ENCODE data around the gene ITGAD.
A peak's percentile ranks its signal among the peaks of the same experiment; 100 is the strongest.
"Not testable (repeated sequence)": the region's sequence is repeated elsewhere in the genome, so short reads cannot be mapped to it uniquely, and the experiment has no call there.

The ITGAD gene

GRCh38 chr16:31410082-31410481 is 16.9 kb downstream of the ITGAD start:
- Mint-ChIP-seq H3K9me3 (no peaks in the 10 kb centered on the region), H3K4me1 (peaks cover 8% of the 10 kb centered on the region), H3K4me3 (no peak overlapping the region), H3K27ac (no peak overlapping the region), H3K27me3 (peaks cover 16% of the 10 kb centered on the region)
- ATAC-seq, result no peak
- DNase-seq, result no peak

- H3K9me3 Mint-ChIP-seq, result no peaks in the 10 kb centered on the region
- H3K27me3 Mint-ChIP-seq, result peaks cover 24% of the 10 kb centered on the region
- peaks cover 8% of the 10 kb centered on the region for H3K4me1 Mint-ChIP-seq
- no peak overlapping the region for H3K27ac Mint-ChIP-seq
- ATAC-seq (peak; percentile 52), DNase-seq (no peak)
- H3K4me3 Mint-ChIP-seq, result no peak overlapping the region
These were observed 18.1 kb downstream of the ITGAD start for GRCh38 chr16:31411024-31411844.

GRCh38 chr16:31412750-31413149 is 19.6 kb downstream of the ITGAD start:
- ATAC-seq (no peak), DNase-seq (no peak)
- no peak overlapping the region for H3K4me3 Mint-ChIP-seq
- peaks cover 12% of the 10 kb centered on the region for H3K4me1 Mint-ChIP-seq
- H3K27ac Mint-ChIP-seq, result no peak overlapping the region
- H3K27me3 Mint-ChIP-seq, result peaks cover 25% of the 10 kb centered on the region
- H3K9me3 Mint-ChIP-seq, result no peaks in the 10 kb centered on the region

GRCh38 chr16:31413381-31413780 is 20.2 kb downstream of the ITGAD start:
- ATAC-seq, result no peak
- Mint-ChIP-seq H3K9me3 (no peaks in the 10 kb centered on the region), H3K4me3 (no peak overlapping the region), H3K27ac (peak overlapping the region; percentile 29 to 49), H3K4me1 (peaks cover 12% of the 10 kb centered on the region), H3K27me3 (peaks cover 28% of the 10 kb centered on the region)
- DNase-seq, result no peak

- Mint-ChIP-seq H3K4me3 (no peak overlapping the region), H3K27me3 (peaks cover 24% of the 10 kb centered on the region), H3K4me1 (peaks cover 12% of the 10 kb centered on the region), H3K27ac (no peak overlapping the region), H3K9me3 (no peaks in the 10 kb centered on the region)
- DNase-seq (no peak), ATAC-seq (no peak)
These were observed 20.8 kb downstream of the ITGAD start for GRCh38 chr16:31413943-31414342.

GRCh38 chr16:31414706-31415105 is 21.6 kb downstream of the ITGAD start:
- H3K27ac Mint-ChIP-seq, result no peak overlapping the region
- no peak for DNase-seq

GRCh38 chr16:31416371-31416770 is 23.2 kb downstream of the ITGAD start:
- Mint-ChIP-seq H3K27ac (peak overlapping the region in 1 of 2 donors; percentile 14), H3K4me1 (peaks cover 34% of the 10 kb centered on the region), H3K9me3 (no peaks in the 10 kb centered on the region), H3K4me3 (no peak overlapping the region), H3K27me3 (peaks cover 23% of the 10 kb centered on the region)
- no peak for ATAC-seq
- no peak for DNase-seq

More at GRCh38 chr16:31414706-31415105, 21.6 kb downstream of the ITGAD start:
- peak; percentile 48 for ATAC-seq
- Mint-ChIP-seq H3K4me1 (peaks cover 17% of the 10 kb centered on the region), H3K4me3 (no peak overlapping the region), H3K9me3 (no peaks in the 10 kb centered on the region), H3K27me3 (peaks cover 23% of the 10 kb centered on the region)

GRCh38 chr16:31417036-31417435 is 23.9 kb downstream of the ITGAD start:
- not testable (repeated sequence) for DNase-seq, H3K9me3 Mint-ChIP-seq, H3K27ac Mint-ChIP-seq, ATAC-seq, H3K4me3 Mint-ChIP-seq
- H3K4me1 Mint-ChIP-seq, result peaks cover 40% of the 10 kb centered on the region
- peaks cover 23% of the 10 kb centered on the region for H3K27me3 Mint-ChIP-seq

GRCh38 chr16:31417916-31418315 is 24.8 kb downstream of the ITGAD start:
- DNase-seq (no peak), ATAC-seq (no peak)
- no peak overlapping the region for H3K4me3 Mint-ChIP-seq
- peaks cover 28% of the 10 kb centered on the region for H3K27me3 Mint-ChIP-seq
- H3K9me3 Mint-ChIP-seq, result no peaks in the 10 kb centered on the region
- peaks cover 49% of the 10 kb centered on the region for H3K4me1 Mint-ChIP-seq
- H3K27ac Mint-ChIP-seq, result no peak overlapping the region

GRCh38 chr16:31420037-31420436 is 26.9 kb downstream of the ITGAD start:
- peak overlapping the region; percentile 56 to 65 for H3K4me3 Mint-ChIP-seq
- DNase-seq, result peak; percentile 43 to 57

GRCh38 chr16:31421587-31421986 is 28.5 kb downstream of the ITGAD start:
- peak overlapping the region; percentile 37 to 84 for H3K27ac Mint-ChIP-seq
- ATAC-seq, result peak; percentile 98
- H3K4me1 Mint-ChIP-seq, result peaks cover 56% of the 10 kb centered on the region
- DNase-seq, result peak; percentile 79 to 87
- H3K9me3 Mint-ChIP-seq, result no peaks in the 10 kb centered on the region
- H3K4me3 Mint-ChIP-seq, result peak overlapping the region; percentile 41 to 60
- H3K27me3 Mint-ChIP-seq, result peaks cover 50% of the 10 kb centered on the region

More at GRCh38 chr16:31420037-31420436, 26.9 kb downstream of the ITGAD start:
- Mint-ChIP-seq H3K4me1 (peaks cover 54% of the 10 kb centered on the region), H3K9me3 (no peaks in the 10 kb centered on the region), H3K27ac (peak overlapping the region in 1 of 2 donors; percentile 28), H3K27me3 (peaks cover 42% of the 10 kb centered on the region)
- ATAC-seq, result peak; percentile 72

GRCh38 chr16:31423241-31423640 is 30.1 kb downstream of the ITGAD start:
- no peaks in the 10 kb centered on the region for H3K9me3 Mint-ChIP-seq
- H3K4me1 Mint-ChIP-seq, result peaks cover 63% of the 10 kb centered on the region
- DNase-seq (no peak), ATAC-seq (no peak)
- no peak overlapping the region for H3K27ac Mint-ChIP-seq
- H3K4me3 Mint-ChIP-seq, result peak overlapping the region in 1 of 2 donors; percentile 5
- H3K27me3 Mint-ChIP-seq, result peaks cover 44% of the 10 kb centered on the region

GRCh38 chr16:31423801-31424200 is 30.7 kb downstream of the ITGAD start:
- Mint-ChIP-seq H3K4me1 (peaks cover 63% of the 10 kb centered on the region), H3K4me3 (peak overlapping the region in 1 of 2 donors; percentile 5), H3K27ac (no peak overlapping the region), H3K9me3 (no peaks in the 10 kb centered on the region), H3K27me3 (peaks cover 41% of the 10 kb centered on the region)
- ATAC-seq (no peak), DNase-seq (no peak)

GRCh38 chr16:31427441-31428278 is 34.5 kb downstream of the ITGAD start:
- H3K4me1 Mint-ChIP-seq, result peaks cover 48% of the 10 kb centered on the region
- peak overlapping the region in 1 of 2 donors; percentile 42 for H3K4me3 Mint-ChIP-seq
- ATAC-seq, result peak; percentile 55
- H3K27me3 Mint-ChIP-seq, result peaks cover 39% of the 10 kb centered on the region
- no peaks in the 10 kb centered on the region for H3K9me3 Mint-ChIP-seq
- no peak overlapping the region for H3K27ac Mint-ChIP-seq
- peak; percentile 57 to 61 for DNase-seq

- no peaks in the 10 kb centered on the region for H3K9me3 Mint-ChIP-seq
- DNase-seq, result no peak
- H3K4me3 Mint-ChIP-seq, result peak within 1 kb of the TSS in 1 of 2 donors; percentile 42
- peaks cover 34% of the 10 kb centered on the region for H3K27me3 Mint-ChIP-seq
- H3K4me1 Mint-ChIP-seq, result peaks cover 42% of the 10 kb centered on the region
- ATAC-seq, result no peak
- H3K27ac Mint-ChIP-seq, result no peak within 1 kb of the TSS
These were observed 35.1 kb downstream of the ITGAD start, which contains the start of gene COX6A2 for GRCh38 chr16:31428279-31428597. Gene COX6A2 (minus strand): TSS chr16:31428360. CDS start chr16:31428325, 35 bp downstream.
